Testis (tissue), 3 donors: ENCODE data around the gene UCK1. TPM values are rescaled to one million over a fixed set of nuclear protein-coding genes. Genes with fewer than 3 reads are reported as not detected.
"Not testable (repeated sequence)": the region's sequence is repeated elsewhere in the genome, so short reads cannot be mapped to it uniquely, and the experiment has no call there.

Source experiments
- DNase-seq: peaks from one replicate; pipeline ENCODE4 v3.0.0-alpha.2; 2019
- H3K27ac ChIP-seq, 2 donors: fragments of 200-600 bp; sonication (generic); one replicate each; pipeline ENCODE4 v1.5.1; 2019
- H3K27me3 ChIP-seq: fragments of 200-600 bp; sonication (generic); one replicate; pipeline ENCODE4 v1.5.1; 2019
- H3K36me3 ChIP-seq: fragments of 200-600 bp; sonication (generic); one replicate; pipeline ENCODE4 v1.5.1; 2017; ENCODE audit warnings: low read depth; ENCODE audit errors: missing control alignments
- H3K4me1 ChIP-seq: fragments of 200-600 bp; sonication (generic); one replicate; pipeline ENCODE4 v1.5.1; 2019
- H3K4me3 ChIP-seq, 2 donors: fragments of 200-600 bp; sonication (generic); one replicate each; pipeline ENCODE4 v1.5.1; 2017 to 2019
- H3K9me3 ChIP-seq: fragments of 200-600 bp; sonication (generic); one replicate; pipeline ENCODE4 v1.5.1; 2017
- POLR2A ChIP-seq: fragments of 450-650 bp; IDR thresholded peaks from one replicate; pipeline ENCODE4 v1.6.1; 2017; ENCODE audit warnings: antibody characterized with exemption, mild to moderate bottlenecking, moderate library complexity
- WGBS, 2 donors: methylation state at CpG; one replicate each; pipeline ENCODE4 v1.1.5; 2018; 5-methylcytosine and 5-hydroxymethylcytosine counted together
- intact Hi-C: fragments of 100-400 bp; cut with DNase I; formaldehyde crosslinking; loops from one replicate; pipeline ENCODE4 v1.15.1; 2023; ENCODE audit warnings: low total_unique reads
- polyA plus RNA-seq: library from polyadenylated mRNA; stranded (reverse); fragments of 350-450 nt; fragmentation: Illumina TruSeq; extraction: RNeasy Lipid Tissue Mini Kit (QIAGEN cat#74804); gene quantifications from one replicate; pipeline ENCODE4 v1.2.3, GENCODE V29; 2014; ENCODE audit warnings: low read depth, low replicate concordance; ENCODE audit not compliant: insufficient read depth
- total RNA-seq, 2 donors: library from RNA; depleted of rRNA; stranded (reverse); fragments of >200 nt; gene quantifications; one replicate each; pipeline ENCODE4 v1.2.3, GENCODE V29; 2016
- TF ChIP-seq, protein P1 (sequence below), 3 experiments: fragments of 450-650 bp in 2 of 3; fragments of 200-600 bp in 1 of 3; sonication (generic) in 1 of 3; IDR thresholded peaks; one replicate each; pipeline ENCODE4 v1.5.1; 2016 to 2019; ENCODE audit warnings: antibody characterized with exemption in 3 of 3, mild to moderate bottlenecking in 2 of 3, moderate library complexity in 1 of 3

UCK1 gene
- total and polyA plus RNA-seq, 3 donors from 2014 or later: 34.3 to 49.9 (median 41.1) TPM

DNA sequence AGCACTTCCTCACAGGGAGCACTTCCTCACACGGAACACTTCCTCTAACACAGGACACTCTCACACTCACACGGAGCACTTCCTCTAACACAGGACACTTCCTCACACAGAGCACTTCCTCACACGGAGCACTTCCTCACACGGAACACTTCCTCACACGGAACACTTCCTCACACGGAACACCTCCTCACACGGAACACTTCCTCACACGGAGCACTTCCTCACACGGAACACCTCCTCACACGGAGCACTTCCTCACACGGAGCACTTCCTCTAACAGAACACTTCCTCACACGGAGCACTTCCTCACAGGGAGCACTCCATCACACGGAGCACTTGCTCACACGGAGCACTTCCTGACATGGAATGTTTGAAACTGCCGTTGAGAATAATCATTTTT is 15.0 kb downstream of the UCK1 start:
- no peaks in the 10 kb centered on the region for H3K27me3 ChIP-seq
- 81 to 85% methylated on average over 13 to 14 of the region's 15 CpGs for WGBS, 2 donors
- H3K36me3 ChIP-seq: no peaks in the 10 kb centered on the region
- H3K9me3 ChIP-seq: no peaks in the 10 kb centered on the region
- no peak overlapping the region for H3K27ac ChIP-seq
- no peaks in the 10 kb centered on the region for H3K4me1 ChIP-seq
- DNase-seq: no peak
- H3K4me3 ChIP-seq: no peak overlapping the region
- no peak for TF ChIP-seq POLR2A
- intact Hi-C loops: no loop called here

- DNase-seq, H3K4me1 ChIP-seq, H3K9me3 ChIP-seq, H3K27me3 ChIP-seq, H3K36me3 ChIP-seq, H3K4me3 ChIP-seq, H3K27ac ChIP-seq, intact Hi-C loops: not testable (repeated sequence)
- 73 to 82% methylated on average over 7 to 8 of the region's 12 CpGs for WGBS, 2 donors
These were observed 15.5 kb downstream of the UCK1 start for GRCh38 chr9:131515559-131516031.

GRCh38 chr9:131513177-131513576 is 17.9 kb downstream of the UCK1 start:
- no peak for DNase-seq
- no peak overlapping the region for H3K4me3 ChIP-seq
- intact Hi-C loops: no loop called here
- TF ChIP-seq POLR2A: no peak
- TF ChIP-seq, protein P1, sequence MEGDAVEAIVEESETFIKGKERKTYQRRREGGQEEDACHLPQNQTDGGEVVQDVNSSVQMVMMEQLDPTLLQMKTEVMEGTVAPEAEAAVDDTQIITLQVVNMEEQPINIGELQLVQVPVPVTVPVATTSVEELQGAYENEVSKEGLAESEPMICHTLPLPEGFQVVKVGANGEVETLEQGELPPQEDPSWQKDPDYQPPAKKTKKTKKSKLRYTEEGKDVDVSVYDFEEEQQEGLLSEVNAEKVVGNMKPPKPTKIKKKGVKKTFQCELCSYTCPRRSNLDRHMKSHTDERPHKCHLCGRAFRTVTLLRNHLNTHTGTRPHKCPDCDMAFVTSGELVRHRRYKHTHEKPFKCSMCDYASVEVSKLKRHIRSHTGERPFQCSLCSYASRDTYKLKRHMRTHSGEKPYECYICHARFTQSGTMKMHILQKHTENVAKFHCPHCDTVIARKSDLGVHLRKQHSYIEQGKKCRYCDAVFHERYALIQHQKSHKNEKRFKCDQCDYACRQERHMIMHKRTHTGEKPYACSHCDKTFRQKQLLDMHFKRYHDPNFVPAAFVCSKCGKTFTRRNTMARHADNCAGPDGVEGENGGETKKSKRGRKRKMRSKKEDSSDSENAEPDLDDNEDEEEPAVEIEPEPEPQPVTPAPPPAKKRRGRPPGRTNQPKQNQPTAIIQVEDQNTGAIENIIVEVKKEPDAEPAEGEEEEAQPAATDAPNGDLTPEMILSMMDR (IDR thresholded peaks at IDR 0.05): no peak
- no peaks in the 10 kb centered on the region for H3K9me3 ChIP-seq
- WGBS, 2 donors: 92 to 93% methylated on average over 4 to 15 of the region's 15 CpGs
- no peaks in the 10 kb centered on the region for H3K36me3 ChIP-seq
- H3K27ac ChIP-seq: no peak overlapping the region
- H3K4me1 ChIP-seq: no peaks in the 10 kb centered on the region
- no peaks in the 10 kb centered on the region for H3K27me3 ChIP-seq

DNA sequence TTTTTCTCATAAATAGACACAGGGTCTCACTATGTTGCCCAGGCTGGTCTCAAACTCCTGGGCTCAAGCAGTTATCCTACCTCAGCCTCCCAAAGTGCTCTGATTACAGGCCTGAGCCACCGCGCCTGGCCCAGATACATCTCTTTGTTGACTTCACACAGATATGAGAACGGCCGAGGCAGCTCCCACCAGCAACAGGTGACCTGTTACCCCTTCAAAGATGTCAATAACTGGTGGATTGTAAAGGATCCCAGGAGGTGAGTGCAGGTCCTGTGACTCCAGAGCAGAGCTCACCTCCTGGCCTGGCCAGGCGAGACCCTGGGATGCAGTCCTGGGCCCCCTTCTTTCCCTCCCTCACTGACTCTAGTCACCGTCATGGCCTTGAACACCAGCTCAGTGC is 19.2 kb downstream of the UCK1 start:
- no peak overlapping the region for H3K27ac ChIP-seq
- TF ChIP-seq POLR2A: no peak
- TF ChIP-seq, protein P1 (IDR thresholded peaks at IDR 0.05): no peak
- intact Hi-C loops: no loop called here
- no peaks in the 10 kb centered on the region for H3K36me3 ChIP-seq
- H3K4me1 ChIP-seq: no peaks in the 10 kb centered on the region
- H3K9me3 ChIP-seq: no peaks in the 10 kb centered on the region
- no peaks in the 10 kb centered on the region for H3K27me3 ChIP-seq
- no peak overlapping the region for H3K4me3 ChIP-seq
- no peak for DNase-seq
- WGBS, 2 donors: 61 to 80% methylated on average over 4 to 6 of the region's 6 CpGs

DNA sequence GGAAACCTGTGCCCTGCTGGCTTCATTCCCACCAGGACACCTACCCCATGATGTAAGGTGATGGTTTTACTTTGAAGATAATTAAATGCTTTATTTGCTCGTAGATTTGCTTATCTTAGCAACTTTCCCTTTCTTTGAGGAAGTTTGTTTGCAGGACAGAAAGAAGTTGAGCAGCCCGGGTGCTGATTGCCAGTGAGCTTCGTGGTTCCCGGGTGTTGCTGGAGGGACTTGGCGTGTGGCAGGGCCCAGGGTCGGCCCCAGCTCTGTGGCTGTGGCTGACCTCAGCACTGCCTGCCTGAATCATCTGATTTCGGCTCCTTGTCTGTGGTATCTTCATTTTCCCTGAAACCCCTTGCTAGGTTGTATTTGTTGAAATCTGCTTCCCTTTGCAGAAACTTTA is 19.6 kb downstream of the UCK1 start:
- intact Hi-C loops: no loop called here
- no peaks in the 10 kb centered on the region for H3K9me3 ChIP-seq
- H3K27ac ChIP-seq: no peak overlapping the region
- H3K4me3 ChIP-seq: no peak overlapping the region
- TF ChIP-seq, protein P1 (IDR thresholded peaks at IDR 0.05): no peak
- no peak for TF ChIP-seq POLR2A
- no peaks in the 10 kb centered on the region for H3K4me1 ChIP-seq
- H3K36me3 ChIP-seq: no peaks in the 10 kb centered on the region
- no peaks in the 10 kb centered on the region for H3K27me3 ChIP-seq
- 73 to 81% methylated on average over 7 of the region's 7 CpGs for WGBS, 2 donors
- no peak for DNase-seq

- 90% methylated on average over 8 of the region's 8 CpGs for WGBS, 2 donors
- TF ChIP-seq, protein P1 (IDR thresholded peaks at IDR 0.05): no peak
- no peak for TF ChIP-seq POLR2A
- intact Hi-C loops: no loop called here
These were observed 26.1 kb downstream of the UCK1 start for GRCh38 chr9:131505012-131505411.

More at GRCh38 chr9:131505012-131505411, 26.1 kb downstream of the UCK1 start:
- Histone ChIP-seq H3K4me1 (peaks cover 7% of the 10 kb centered on the region), H3K4me3 (no peak overlapping the region), H3K36me3 (no peaks in the 10 kb centered on the region), H3K27ac (no peak overlapping the region), H3K9me3 (no peaks in the 10 kb centered on the region), H3K27me3 (no peaks in the 10 kb centered on the region)
- no peak for DNase-seq
